H7 (cell line): Measurements from ENCODE around the gene B3GALT6. TPM values are rescaled to one million over a fixed set of nuclear protein-coding genes. Genes with fewer than 3 reads are reported as not detected.

Experiments
- DNase-seq: peaks from one replicate; pipeline ENCODE4 v3.0.0; 2012
- H3K27me3 ChIP-seq: 2 replicates; pipeline ENCODE4 v1.6.0; 2011; ENCODE audit warnings: mild to moderate bottlenecking, low read length; ENCODE audit not compliant: control insufficient read depth, insufficient read depth
- H3K36me3 ChIP-seq: replicated peaks from 2 replicates; pipeline ENCODE4 v1.5.1; 2011; ENCODE audit warnings: low read length; ENCODE audit not compliant: control insufficient read depth, insufficient read depth
- H3K4me3 ChIP-seq: 2 replicates; pipeline ENCODE4 v1.5.1; 2011; ENCODE audit warnings: low read depth, mild to moderate bottlenecking, control low read depth, low read length, moderate library complexity; ENCODE audit not compliant: insufficient read depth
- total RNA-seq: library from RNA; depleted of rRNA; stranded (reverse); fragments of >200 nt; shearing (Covaris generic); gene quantifications from 2 replicates; pipeline ENCODE4 v1.2.3, GENCODE V29; 2014; rRNA removed

Gene B3GALT6
- total RNA-seq, 1 experiment from 2014 or later, result 47.2 TPM

GRCh38 chr1:1279028-1279427 lies 47.0 kb downstream of the B3GALT6 start:
- no peak for DNase-seq
- Histone ChIP-seq H3K36me3 (no peaks in the 10 kb centered on the region), H3K27me3 (no peaks in the 10 kb centered on the region), H3K4me3 (no peak overlapping the region)

GRCh38 chr1:1280782-1281481 lies 48.9 kb downstream of the B3GALT6 start:
- Histone ChIP-seq H3K36me3 (no peaks in the 10 kb centered on the region), H3K27me3 (no peaks in the 10 kb centered on the region), H3K4me3 (no peak overlapping the region)
- no peak for DNase-seq

GRCh38 chr1:1281533-1282321 lies 49.7 kb downstream of the B3GALT6 start:
- Histone ChIP-seq H3K27me3 (no peaks in the 10 kb centered on the region), H3K36me3 (no peaks in the 10 kb centered on the region), H3K4me3 (no peak overlapping the region)
- no peak for DNase-seq

GRCh38 chr1:1282998-1283397 lies 51.0 kb downstream of the B3GALT6 start:
- DNase-seq, result no peak
- no peak overlapping the region for H3K4me3 ChIP-seq
- H3K27me3 ChIP-seq, result no peaks in the 10 kb centered on the region
- H3K36me3 ChIP-seq, result no peaks in the 10 kb centered on the region

- peak; percentile 90 for DNase-seq
- no peak overlapping the region for H3K4me3 ChIP-seq
- H3K36me3 ChIP-seq, result no peaks in the 10 kb centered on the region
- H3K27me3 ChIP-seq, result no peaks in the 10 kb centered on the region
These were observed 51.8 kb downstream of the B3GALT6 start for GRCh38 chr1:1283821-1284220.

Other genes starting within 250 kb of the B3GALT6 start
- 11.3 and 17.5 TPM in 2 replicates for gene HES4, start 232.1 kb upstream of the B3GALT6 start, total RNA-seq
- gene ISG15, start 218.7 kb upstream of the B3GALT6 start, total RNA-seq, result 110 and 124 TPM in 2 replicates
- 126 and 130 TPM in 2 replicates for gene AGRN, start 212.1 kb upstream of the B3GALT6 start, total RNA-seq
- gene RNF223, start 157.9 kb upstream of the B3GALT6 start, total RNA-seq, result not detected in 2 replicates
- 29.3 and 32.0 TPM in 2 replicates for gene C1orf159, start 116.1 kb upstream of the B3GALT6 start, total RNA-seq
- not detected in 2 replicates for gene TTLL10, start 58.4 kb upstream of the B3GALT6 start, total RNA-seq
- gene TNFRSF18, start 25.6 kb upstream of the B3GALT6 start, total RNA-seq, result not detected in 2 replicates
- gene TNFRSF4, start 18.1 kb upstream of the B3GALT6 start, total RNA-seq, result 0.07 and 0.89 TPM in 2 replicates
- 102 and 127 TPM in 2 replicates for gene SDF4, start 236 bp upstream of the B3GALT6 start, total RNA-seq
- gene C1QTNF12, start 14.5 kb downstream of the B3GALT6 start, total RNA-seq, result 3.6 and 6.3 TPM in 2 replicates
- 81.8 and 105 TPM in 2 replicates for gene UBE2J2, start 41.6 kb downstream of the B3GALT6 start, total RNA-seq
- 4.0 and 10.2 TPM in 2 replicates for gene SCNN1D, start 48.2 kb downstream of the B3GALT6 start, total RNA-seq
- 55.7 and 55.9 TPM in 2 replicates for gene ACAP3, start 75.7 kb downstream of the B3GALT6 start, total RNA-seq
- 93.5 and 98.6 TPM in 2 replicates for gene PUSL1, start 76.4 kb downstream of the B3GALT6 start, total RNA-seq
- gene INTS11, start 92.4 kb downstream of the B3GALT6 start, total RNA-seq, result 169 and 189 TPM in 2 replicates
- gene CPTP, start 92.6 kb downstream of the B3GALT6 start, total RNA-seq, result 25.0 and 27.7 TPM in 2 replicates
- gene TAS1R3, start 99.0 kb downstream of the B3GALT6 start, total RNA-seq, result 0.14 TPM in 1 of 2 replicates, not detected in the other
- gene DVL1, start 117.2 kb downstream of the B3GALT6 start, total RNA-seq, result 189 and 191 TPM in 2 replicates
- 54.2 and 80.1 TPM in 2 replicates for gene MXRA8, start 126.3 kb downstream of the B3GALT6 start, total RNA-seq
- gene AURKAIP1, start 143.0 kb downstream of the B3GALT6 start, total RNA-seq, result 275 and 320 TPM in 2 replicates
- 147 and 200 TPM in 2 replicates for gene CCNL2, start 167.1 kb downstream of the B3GALT6 start, total RNA-seq
- gene MRPL20, start 175.1 kb downstream of the B3GALT6 start, total RNA-seq, result 184 and 267 TPM in 2 replicates
- gene ANKRD65, start 189.0 kb downstream of the B3GALT6 start, total RNA-seq, result 0.67 TPM in 1 of 2 replicates, not detected in the other
- gene VWA1, start 203.5 kb downstream of the B3GALT6 start, total RNA-seq, result 32.1 and 37.1 TPM in 2 replicates
- 0.14 and 0.74 TPM in 2 replicates for gene ATAD3C, start 217.5 kb downstream of the B3GALT6 start, total RNA-seq
- 43.5 and 44.1 TPM in 2 replicates for gene ATAD3B, start 239.5 kb downstream of the B3GALT6 start, total RNA-seq